HEK293T (cell line): ENCODE measurements around the gene DNMT1.

ENCODE experiments used
- BHLHE40 ChIP-seq: fragments of 450-650 bp; IDR thresholded peaks from 2 replicates; pipeline ENCODE4 v1.6.1; 2016; ENCODE audit warnings: mild to moderate bottlenecking, moderate library complexity, borderline replicate concordance
- ELF4 ChIP-seq: fragments of 450-650 bp; IDR thresholded peaks from 2 replicates; pipeline ENCODE4 v1.6.1; 2017; ENCODE audit warnings: antibody characterized with exemption
- FOXA1 ChIP-seq: fragments of 450-650 bp; IDR thresholded peaks from 2 replicates; pipeline ENCODE4 v1.6.1; 2016; ENCODE audit warnings: mild to moderate bottlenecking
- FOXK2 ChIP-seq: fragments of 450-650 bp; IDR thresholded peaks from 2 replicates; pipeline ENCODE4 v1.6.1; 2016; ENCODE audit warnings: mild to moderate bottlenecking
- FOXM1 ChIP-seq: fragments of 450-650 bp; IDR thresholded peaks from 2 replicates; pipeline ENCODE4 v1.6.1; 2017; ENCODE audit warnings: mild to moderate bottlenecking, borderline replicate concordance
- HDGF ChIP-seq: fragments of 450-650 bp; IDR thresholded peaks from 2 replicates; pipeline ENCODE4 v1.6.1; 2017; ENCODE audit warnings: antibody characterized with exemption, borderline replicate concordance
- LEF1 ChIP-seq: fragments of 450-650 bp; IDR thresholded peaks from 2 replicates; pipeline ENCODE4 v1.6.1; 2017; ENCODE audit warnings: mild to moderate bottlenecking, borderline replicate concordance
- NFRKB ChIP-seq: fragments of 450-650 bp; IDR thresholded peaks from 2 replicates; pipeline ENCODE4 v1.6.1; 2016; ENCODE audit warnings: mild to moderate bottlenecking, moderate library complexity
- SP1 ChIP-seq: fragments of 450-650 bp; IDR thresholded peaks from 2 replicates; pipeline ENCODE4 v1.6.1; 2017
- SUZ12 ChIP-seq: fragments of 450-650 bp; IDR thresholded peaks from 2 replicates; pipeline ENCODE4 v1.6.1; 2016; ENCODE audit warnings: mild to moderate bottlenecking
- TARDBP ChIP-seq: fragments of 450-650 bp; IDR thresholded peaks from 2 replicates; pipeline ENCODE4 v1.6.1; 2016
- TF ChIP-seq, protein P1 (sequence below): fragments of 450-650 bp; IDR thresholded peaks from 2 replicates; pipeline ENCODE4 v1.6.1; 2016

DNA sequence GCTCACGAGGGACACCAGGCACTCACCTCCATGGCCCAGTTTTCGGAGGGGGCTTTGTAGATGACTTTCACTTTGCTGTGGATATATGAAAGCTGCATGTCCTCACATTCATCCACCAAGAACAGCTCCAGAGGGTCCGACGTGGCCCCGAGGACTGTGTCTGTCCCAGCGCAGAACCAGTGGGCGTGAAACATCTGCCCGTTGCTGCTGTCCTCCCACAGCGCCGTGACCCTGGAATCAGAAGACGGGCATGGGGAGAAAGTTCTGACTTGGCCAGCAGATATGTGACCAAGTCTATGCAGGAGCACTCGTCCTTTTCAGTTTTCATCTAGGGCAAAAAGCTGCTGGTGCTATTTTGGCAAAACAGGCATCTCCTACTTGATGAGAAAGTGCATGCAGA lies 45.3 kb downstream of the DNMT1 start:
- TF ChIP-seq BHLHE40: no peak
- no peak for TF ChIP-seq TARDBP
- TF ChIP-seq FOXM1: no peak
- no peak for TF ChIP-seq SP1
- TF ChIP-seq HDGF: no peak
- no peak for TF ChIP-seq FOXA1
- TF ChIP-seq SUZ12: no peak
- no peak for TF ChIP-seq ELF4
- no peak for TF ChIP-seq LEF1
- TF ChIP-seq NFRKB: no peak
- TF ChIP-seq FOXK2: no peak
- TF ChIP-seq, protein P1, sequence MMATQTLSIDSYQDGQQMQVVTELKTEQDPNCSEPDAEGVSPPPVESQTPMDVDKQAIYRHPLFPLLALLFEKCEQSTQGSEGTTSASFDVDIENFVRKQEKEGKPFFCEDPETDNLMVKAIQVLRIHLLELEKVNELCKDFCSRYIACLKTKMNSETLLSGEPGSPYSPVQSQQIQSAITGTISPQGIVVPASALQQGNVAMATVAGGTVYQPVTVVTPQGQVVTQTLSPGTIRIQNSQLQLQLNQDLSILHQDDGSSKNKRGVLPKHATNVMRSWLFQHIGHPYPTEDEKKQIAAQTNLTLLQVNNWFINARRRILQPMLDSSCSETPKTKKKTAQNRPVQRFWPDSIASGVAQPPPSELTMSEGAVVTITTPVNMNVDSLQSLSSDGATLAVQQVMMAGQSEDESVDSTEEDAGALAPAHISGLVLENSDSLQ: no peak
